Endothelial cell of umbilical vein (primary cell): Measurements from ENCODE around the gene RGS7. TPM values are rescaled to one million over a fixed set of nuclear protein-coding genes. Genes with fewer than 3 reads are reported as not detected.

Source experiments
- BruUV-seq: library from RNA; stranded (reverse); fragments of 400-500 nt; replicated peaks from 2 replicates; lab custom pipeline; 2021; lab: Mats Ljungman, UMichigan
- CTCF ChIA-PET: fragments of 300-600, 350-600 bp; sonication (Branson Sonifier 250); formaldehyde crosslinking; loops from one replicate; lab custom pipeline; 2021; ENCODE audit warnings: antibody characterized with exemption, inconsistent platforms; lab: Charles Lee
- POLR2A ChIA-PET: fragments of 300-600, 350-600 bp; sonication (Branson Sonifier 250); formaldehyde crosslinking; loops from one replicate; lab custom pipeline; 2021; ENCODE audit warnings: antibody characterized with exemption, inconsistent platforms; lab: Charles Lee
- DNase-seq: peaks from one replicate; pipeline ENCODE4 v3.0.0-alpha.2; 2011; ENCODE audit warnings: low read depth, low spot score
- FAIRE-seq: peaks from 2 replicates; lab custom pipeline; 2011; peaks lifted over from hg19 to GRCh38; lab: Jason Lieb, UNC
- H2AFZ ChIP-seq: 2 replicates; pipeline ENCODE4 v1.6.0; 2012; ENCODE audit warnings: low read depth, low read length, control low read depth, inconsistent platforms
- H3K27ac ChIP-seq: 2 replicates; pipeline ENCODE4 v1.5.1; 2011; ENCODE audit warnings: low read depth, mild to moderate bottlenecking, control low read depth, low read length, moderate library complexity; ENCODE audit not compliant: insufficient read depth
- H3K27me3 ChIP-seq, 2 experiments: 2 replicates each; pipeline versions ENCODE4 v1.6.0 to v1.6.1; 2011; ENCODE audit warnings: low read length in 2 of 2, mixed read lengths in 1 of 2; ENCODE audit not compliant: control insufficient read depth in 2 of 2, insufficient read depth in 2 of 2
- H3K36me3 ChIP-seq, 2 experiments: 2 replicates in 1 of 2; 3 replicates in 1 of 2; pipeline ENCODE4 v1.5.1; 2011; ENCODE audit warnings: low read length in 2 of 2, mild to moderate bottlenecking in 1 of 2, moderate library complexity in 1 of 2; ENCODE audit not compliant: control insufficient read depth in 2 of 2, insufficient read depth in 2 of 2; ENCODE audit errors: extremely low read depth in 1 of 2
- H3K4me1 ChIP-seq: 3 replicates; pipeline ENCODE4 v1.5.1; 2011; ENCODE audit warnings: mild to moderate bottlenecking, low read length; ENCODE audit not compliant: control insufficient read depth, insufficient read depth; ENCODE audit errors: extremely low read depth
- H3K4me2 ChIP-seq: 2 replicates; pipeline ENCODE4 v1.6.1; 2011; ENCODE audit warnings: low read length, control low read depth, mixed read lengths; ENCODE audit not compliant: insufficient read depth
- H3K4me3 ChIP-seq, 3 experiments: fragments of 200-600 bp in 1 of 3; sonication (generic), shearing (Covaris generic) in 1 of 3; replicated peaks in 1 of 3; 2 replicates each; pipeline ENCODE4 v1.5.1; 2011 to 2016; ENCODE audit warnings: control low read depth in 3 of 3, low read length in 3 of 3, mild to moderate bottlenecking in 2 of 3, inconsistent platforms in 1 of 3, low read depth in 1 of 3, moderate library complexity in 1 of 3; ENCODE audit not compliant: insufficient read depth in 1 of 3
- H3K79me2 ChIP-seq: 2 replicates; pipeline ENCODE4 v1.6.0; 2012; ENCODE audit warnings: low read length, inconsistent platforms; ENCODE audit not compliant: control insufficient read depth, insufficient read depth
- H3K9ac ChIP-seq: replicated peaks from 2 replicates; pipeline ENCODE3; 2011; ENCODE audit warnings: low read length, control low read depth; ENCODE audit not compliant: insufficient read depth; ENCODE audit errors: extremely low read depth
- H3K9me1 ChIP-seq: replicated peaks from 3 replicates; pipeline ENCODE4 v1.6.0; 2011; ENCODE audit warnings: mild to moderate bottlenecking, low read length; ENCODE audit not compliant: control insufficient read depth, insufficient read depth; ENCODE audit errors: extremely low read depth
- H3K9me3 ChIP-seq: replicated peaks from 2 replicates; pipeline ENCODE4 v1.5.1; 2012; ENCODE audit warnings: low read length, inconsistent platforms; ENCODE audit not compliant: control insufficient read depth, insufficient read depth
- H4K20me1 ChIP-seq: replicated peaks from 2 replicates; pipeline ENCODE3; 2011; ENCODE audit warnings: mild to moderate bottlenecking, low read length; ENCODE audit not compliant: control insufficient read depth, insufficient read depth; ENCODE audit errors: extremely low read depth
- CTCF ChIP-seq, 2 donors: IDR thresholded peaks; 1 replicate in 1 of 2; 2 replicates in 1 of 2; pipeline ENCODE4 v1.5.1; 2011; ENCODE audit warnings: low read length in 2 of 2, mild to moderate bottlenecking in 2 of 2, moderate library complexity in 2 of 2, control low read depth in 1 of 2, inconsistent platforms in 1 of 2, low read depth in 1 of 2; ENCODE audit not compliant: insufficient read depth in 1 of 2; ENCODE audit errors: extremely low read depth in 1 of 2
- EZH2 ChIP-seq: IDR thresholded peaks from 2 replicates; pipeline ENCODE4 v1.6.1; 2012; ENCODE audit warnings: borderline replicate concordance, low read depth, mild to moderate bottlenecking, moderate library complexity, low read length, inconsistent platforms; ENCODE audit not compliant: severe bottlenecking
- FOS ChIP-seq: IDR thresholded peaks from 2 replicates; pipeline ENCODE4 v1.6.1; 2011; ENCODE audit warnings: mild to moderate bottlenecking, low read length, moderate library complexity, borderline replicate concordance; ENCODE audit not compliant: insufficient read depth
- GATA2 ChIP-seq: IDR thresholded peaks from 2 replicates; pipeline ENCODE4 v1.7.0; 2011; ENCODE audit warnings: low read depth, mild to moderate bottlenecking, moderate library complexity, mixed read lengths, low read length; ENCODE audit not compliant: insufficient read length, insufficient read depth
- JUN ChIP-seq: IDR thresholded peaks from 2 replicates; pipeline ENCODE4 v1.6.1; 2011; ENCODE audit warnings: borderline replicate concordance, low read depth; ENCODE audit not compliant: insufficient read length, insufficient read depth
- MAX ChIP-seq: IDR thresholded peaks from 2 replicates; pipeline ENCODE4 v1.6.1; 2011; ENCODE audit not compliant: insufficient read depth, insufficient read length
- MYC ChIP-seq: IDR thresholded peaks from one replicate; pipeline ENCODE4 v1.6.1; 2011; ENCODE audit warnings: mild to moderate bottlenecking, low read depth, low read length
- POLR2A ChIP-seq: IDR thresholded peaks from 2 replicates; pipeline ENCODE4 v1.6.1; 2012; ENCODE audit warnings: low read depth, mild to moderate bottlenecking, control low read depth, low read length
- POLR2AphosphoS5 ChIP-seq: IDR thresholded peaks from 2 replicates; pipeline ENCODE4 v1.6.1; 2012; ENCODE audit warnings: low read depth, mild to moderate bottlenecking, control low read depth, low read length, moderate library complexity; ENCODE audit not compliant: insufficient read depth
- dilution Hi-C: fragments of 300-500 bp; cut with MboI; formaldehyde crosslinking; loops from one replicate; pipeline ENCODE4 v1.15.0; 2019; ENCODE audit warnings: low sequenced_read_pairs; ENCODE audit not compliant: extremely low pct_ligation_motif_present
- intact Hi-C: fragments of 100-400 bp; cut with micrococcal nuclease; formaldehyde crosslinking; loops from one replicate; pipeline ENCODE4 v1.10.0; 2022
- polyA plus RNA-seq, 4 experiments: library from polyadenylated mRNA; depleted of rRNA in 3 of 4; stranded (reverse) in 3 of 4; unstranded in 1 of 4; fragments of >200 nt; gene quantifications; 2 replicates each; pipeline versions ENCODE4 v1.2.1 to v1.2.3, GENCODE V29; 2011 to 2012; ENCODE audit warnings: missing spikeins in 1 of 4
- total RNA-seq: library from RNA; stranded (reverse); gene quantifications from 2 replicates; pipeline ENCODE4 v1.2.3, GENCODE V29; 2021

RGS7 gene
- total and polyA plus RNA-seq, 2 donors (not counting 3 experiments of a cell fraction or from before 2014, with no cell fraction given) = 0.43 to 0.44 TPM

- ChIA-PET CTCF (no interaction called here), POLR2A (no interaction called here)
- no peak for TF ChIP-seq POLR2A
- no peak for TF ChIP-seq GATA2
- TF ChIP-seq MYC = no peak
- no peak for TF ChIP-seq JUN
- TF ChIP-seq CTCF (IDR thresholded peaks at IDR 0.05; ENCODE audit: extremely low read depth in 1 of 2, insufficient read depth in 1 of 2, low read depth in 1 of 2, low read length in 2 of 2) = no peak
- no peak for TF ChIP-seq MAX
- TF ChIP-seq POLR2AphosphoS5 = no peak
- TF ChIP-seq FOS = no peak
- no peak for TF ChIP-seq EZH2
- no peaks in the 10 kb centered on the region for H3K36me3 ChIP-seq
- no peaks in the 10 kb centered on the region for H3K9me1 ChIP-seq
- H3K4me1 ChIP-seq = peaks cover 13% of the 10 kb centered on the region
- no peak overlapping the region for H3K9ac ChIP-seq
- H3K79me2 ChIP-seq = no peaks in the 10 kb centered on the region
- H3K27me3 ChIP-seq = no peaks in the 10 kb centered on the region
- no peak overlapping the region for H3K27ac ChIP-seq
- no peak overlapping the region for H3K4me2 ChIP-seq
- no peak overlapping the region for H2AFZ ChIP-seq
- H3K9me3 ChIP-seq = no peaks in the 10 kb centered on the region
- DNase-seq (no peak), FAIRE-seq (no peak)
- no TSS peak for BruUV-seq
- dilution Hi-C loops = no loop called here
- no peaks in the 10 kb centered on the region for H4K20me1 ChIP-seq
- no peak overlapping the region for H3K4me3 ChIP-seq
- intact Hi-C loops = no loop called here
Observed at GRCh38 chr1:241274693-241275092, 82.3 kb downstream of the RGS7 start.
